Stimulated activated CD4-positive, alpha-beta T cell treated with anti-CD3 and anti-CD28 coated beads, Interleukin-4, amount 100 ng/mL, for 1 hour (primary cell): ENCODE results near the gene STK4.

Source experiments
- DNase-seq: peaks from one replicate; pipeline ENCODE4 v3.0.0-alpha.2; 2020

The STK4 gene

GRCh38 chr20:44966030-44966961, at the start of gene STK4:
STK4 (plus strand) TSS chr20:44966512; CDS start chr20:44966569, 57 bp downstream.
- DNase-seq, result peak; percentile 94

DNA sequence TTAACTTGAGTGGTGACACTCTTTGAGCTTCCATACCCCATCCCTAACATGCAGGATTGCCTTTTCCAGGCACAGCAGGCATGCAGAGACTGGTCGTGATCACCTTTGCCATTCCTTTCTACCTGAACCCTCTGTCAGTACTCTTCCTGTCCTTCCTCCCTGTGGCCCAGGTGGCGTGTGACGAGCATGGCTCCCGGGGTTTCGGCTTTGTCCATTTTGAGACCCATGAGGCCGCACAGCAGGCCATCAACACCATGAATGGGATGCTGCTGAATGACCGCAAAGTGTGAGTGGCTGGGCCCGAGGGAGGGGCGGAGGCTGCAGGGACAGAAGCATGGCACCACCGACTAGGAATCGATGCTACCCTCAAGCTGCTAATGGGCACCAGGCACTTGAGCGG, 49.7 kb upstream of the STK4 start:
- no peak for DNase-seq

- no peak for DNase-seq
Measured at GRCh38 chr20:44917399-44917798, 48.9 kb upstream of the STK4 start.

DNA sequence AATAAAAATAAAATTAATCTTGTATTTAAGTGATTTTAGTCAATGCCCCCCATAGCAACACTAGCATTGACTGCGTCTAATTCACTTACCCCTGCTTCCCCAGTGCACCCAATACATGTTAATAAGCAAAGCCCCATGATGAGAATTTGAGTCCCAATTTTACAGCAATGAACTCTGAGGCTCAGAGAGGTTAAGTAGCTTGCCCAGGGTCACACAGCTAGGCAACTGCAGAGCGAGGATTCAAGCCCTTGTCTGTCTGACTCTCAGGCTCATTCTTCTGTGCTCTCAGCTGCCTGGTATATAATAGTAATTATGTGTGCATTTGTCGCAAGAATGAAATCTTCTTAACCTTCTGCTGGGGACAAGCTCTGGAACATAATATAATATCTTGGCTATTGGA, 48.0 kb upstream of the STK4 start:
- DNase-seq, result no peak

- no peak for DNase-seq
Measured at GRCh38 chr20:44918761-44919160, 47.6 kb upstream of the STK4 start.

- no peak for DNase-seq
Measured at GRCh38 chr20:44921447-44921846, 44.9 kb upstream of the STK4 start.

GRCh38 chr20:44924541-44924940, 41.8 kb upstream of the STK4 start:
- no peak for DNase-seq

DNA sequence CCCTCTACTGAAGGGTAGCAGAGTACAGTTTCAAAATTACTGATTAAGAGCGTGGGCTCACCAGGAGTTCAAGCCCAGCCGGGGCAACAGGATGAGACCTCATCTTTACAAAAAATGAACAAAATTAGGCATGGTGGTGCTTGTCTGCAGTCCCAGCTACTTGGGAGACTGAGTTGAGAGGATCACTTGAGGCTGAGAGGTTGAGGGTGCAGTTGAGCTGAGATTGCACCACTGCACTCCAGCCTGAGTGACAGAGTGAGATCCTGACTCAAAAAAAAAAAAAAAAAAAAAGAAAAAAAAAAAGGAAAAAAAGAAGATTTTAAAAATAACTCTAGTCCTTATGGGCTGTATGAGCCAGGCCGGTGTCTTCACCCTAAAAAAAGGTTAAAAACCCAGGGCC, 37.7 kb upstream of the STK4 start:
- no peak for DNase-seq

- no peak for DNase-seq
Measured at GRCh38 chr20:44930517-44931168, 35.7 kb upstream of the STK4 start.

DNA sequence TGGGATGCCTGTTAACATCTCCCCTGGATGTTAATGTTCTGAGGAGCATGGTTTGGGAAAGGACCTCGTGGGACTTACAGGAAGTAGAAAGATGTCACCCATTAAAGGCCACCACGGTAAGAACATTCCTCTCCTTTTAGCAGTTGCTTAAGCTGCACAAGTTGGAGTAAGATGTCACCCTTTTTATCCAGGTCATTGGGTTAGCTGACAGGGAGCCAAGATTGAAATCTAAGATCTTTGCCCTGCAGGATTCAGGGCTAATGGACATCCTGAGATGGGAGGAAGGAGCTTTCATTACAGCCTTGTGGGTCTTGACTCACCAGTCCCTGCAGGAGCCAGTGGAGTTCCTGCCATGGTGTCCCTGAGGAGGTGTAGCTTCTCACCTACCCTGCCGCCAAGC, 34.4 kb upstream of the STK4 start:
- DNase-seq, result no peak

DNA sequence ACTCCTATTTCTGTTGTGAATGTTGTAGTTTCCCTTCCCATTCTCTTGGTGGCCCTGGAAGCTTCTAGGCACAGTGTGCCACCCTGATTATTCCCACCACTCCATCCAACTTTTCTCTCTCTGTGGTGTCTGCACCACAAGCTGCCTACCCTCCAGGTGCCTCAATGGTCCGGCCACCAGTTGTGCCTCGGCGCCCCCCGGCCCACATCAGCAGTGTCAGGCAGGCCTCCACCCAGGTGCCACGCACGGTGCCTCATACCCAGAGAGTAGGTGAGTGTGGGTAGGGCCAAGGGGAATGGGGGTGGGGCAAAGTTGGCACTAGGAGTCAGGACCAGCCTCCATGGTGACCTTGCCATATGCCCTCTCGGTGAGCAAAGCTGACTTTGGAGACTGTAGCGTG, 33.4 kb upstream of the STK4 start:
- no peak for DNase-seq

DNA sequence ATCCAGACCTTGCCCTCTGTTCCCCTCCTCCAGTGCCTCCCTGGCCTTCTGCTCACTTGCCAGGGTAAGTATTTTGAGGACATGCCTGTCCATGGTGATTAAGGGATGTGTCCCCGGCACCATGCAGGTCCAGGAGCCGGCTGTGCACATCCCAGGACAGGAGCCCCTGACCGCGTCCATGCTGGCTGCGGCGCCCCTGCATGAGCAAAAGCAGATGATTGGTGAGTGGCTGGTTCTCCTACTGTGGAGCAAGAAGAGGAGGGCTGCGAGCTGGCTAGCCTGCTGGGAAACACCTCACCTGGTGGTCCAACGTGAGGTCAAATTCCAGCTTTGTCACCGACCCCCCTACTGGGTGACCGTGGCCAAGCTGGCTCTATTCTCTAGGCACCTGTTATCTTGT, 29.8 kb upstream of the STK4 start:
- DNase-seq, result no peak

DNA sequence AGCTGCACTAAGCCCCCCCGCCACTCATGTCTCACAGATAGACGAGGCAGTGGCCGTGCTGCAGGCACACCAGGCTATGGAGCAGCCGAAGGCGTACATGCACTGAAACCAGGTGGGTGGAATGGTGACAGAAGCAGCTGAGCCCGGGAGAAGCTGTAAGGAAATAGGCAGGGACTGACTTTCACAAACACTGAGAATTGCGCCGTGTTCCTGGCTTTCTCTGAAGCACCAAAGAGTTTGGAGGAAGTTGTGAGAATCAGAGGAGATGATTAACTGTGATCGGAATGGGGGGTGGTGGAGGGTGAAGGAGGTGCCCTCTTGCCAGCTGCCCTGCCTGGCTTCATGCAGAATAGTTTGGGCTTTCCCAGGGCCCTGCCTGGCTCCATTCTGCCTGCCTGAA, 27.7 kb upstream of the STK4 start:
- DNase-seq, result no peak

GRCh38 chr20:44941120-44941691, 25.1 kb upstream of the STK4 start:
- no peak for DNase-seq

GRCh38 chr20:44942264-44942973, 23.9 kb upstream of the STK4 start:
- no peak for DNase-seq

- DNase-seq, result no peak
Measured at GRCh38 chr20:44943828-44944227, 22.5 kb upstream of the STK4 start.

- DNase-seq, result no peak
Measured at GRCh38 chr20:44945261-44945660, 21.1 kb upstream of the STK4 start.

DNA sequence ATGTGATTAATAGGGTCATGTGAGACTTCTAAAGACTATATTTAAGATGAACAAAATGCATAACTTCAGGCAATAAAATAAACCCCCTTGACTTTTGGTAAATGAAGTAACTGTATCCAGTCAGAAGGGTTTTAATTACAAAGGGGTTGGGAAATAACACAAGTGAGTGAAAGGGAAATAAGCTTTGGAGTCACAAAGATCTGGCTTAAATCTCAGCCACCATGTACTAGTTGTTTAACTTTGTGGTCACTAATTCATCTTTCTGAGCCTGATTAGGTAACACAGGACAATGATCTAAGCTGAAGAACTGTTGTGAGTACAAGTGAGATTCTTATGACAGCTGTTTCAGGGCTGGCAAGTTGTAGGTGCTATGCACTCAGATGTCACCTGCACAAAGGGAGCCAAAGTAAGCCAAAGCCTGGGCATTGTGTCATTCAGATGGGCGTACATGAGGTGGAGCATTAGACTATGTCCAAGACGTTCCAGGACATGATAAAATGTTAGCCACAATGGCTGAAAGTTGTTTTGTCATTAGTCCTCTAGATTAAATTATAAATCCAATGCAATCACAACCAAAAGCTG, 19.9 kb upstream of the STK4 start:
- DNase-seq, result no peak

- DNase-seq, result no peak
Measured at GRCh38 chr20:44948107-44948506, 18.2 kb upstream of the STK4 start.

GRCh38 chr20:44948513-44948912, 17.8 kb upstream of the STK4 start:
- no peak for DNase-seq

DNA sequence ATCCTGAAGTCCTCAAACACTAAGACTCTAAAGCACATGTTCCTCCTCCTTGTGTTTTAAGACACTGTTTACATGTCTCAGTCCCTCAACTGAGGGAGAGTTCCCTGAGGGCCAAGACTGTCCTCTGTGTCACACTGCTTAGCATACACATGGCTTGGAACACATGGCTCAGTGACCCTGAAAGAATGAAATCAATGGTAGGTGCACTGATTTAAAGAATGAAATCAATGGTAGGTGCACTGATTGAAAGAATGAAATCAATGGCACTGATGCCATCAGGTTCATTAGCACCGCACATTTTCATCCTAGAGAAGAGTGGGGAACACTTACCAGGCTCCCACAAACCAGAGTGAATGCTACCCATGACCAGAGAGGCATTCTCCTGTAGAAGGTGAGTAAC, 15.9 kb upstream of the STK4 start:
- no peak for DNase-seq

DNA sequence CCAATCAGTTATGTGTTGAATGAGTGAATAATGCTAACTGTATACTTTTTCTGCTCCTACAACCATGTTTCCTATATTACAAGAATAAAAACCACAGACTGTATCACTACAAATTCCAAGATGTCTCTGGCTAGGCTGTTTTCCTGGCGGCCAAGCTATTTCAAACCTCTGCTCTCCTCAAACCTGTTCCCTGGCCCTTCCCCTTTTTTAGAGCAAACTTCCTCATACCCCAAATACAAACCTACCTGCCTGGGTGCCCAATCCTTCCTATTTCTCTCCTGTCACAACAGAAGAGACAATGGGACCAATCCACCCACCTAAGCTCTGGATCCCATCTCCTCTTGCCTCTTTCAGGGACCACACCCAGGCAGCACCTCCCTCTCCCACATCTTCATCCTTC, 13.6 kb upstream of the STK4 start:
- DNase-seq, result no peak

DNA sequence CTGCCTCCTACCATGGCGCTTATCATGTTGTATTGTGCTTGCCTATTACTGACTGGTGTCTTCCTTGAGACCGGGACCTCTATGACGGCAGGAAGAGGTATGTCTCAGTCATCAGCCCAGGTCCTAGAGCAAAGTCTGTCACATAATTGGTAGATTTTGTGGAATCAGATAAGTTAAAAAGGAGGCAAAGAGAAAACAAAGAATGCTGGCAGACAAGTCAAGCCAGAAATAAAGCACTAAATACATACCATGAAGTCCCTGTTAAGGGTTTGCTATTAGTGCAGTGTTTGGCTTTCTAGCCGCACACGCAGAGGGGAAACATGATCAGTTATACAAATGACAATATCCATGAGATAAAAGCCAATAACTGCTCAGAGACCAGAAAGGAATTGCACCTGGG, 12.1 kb upstream of the STK4 start:
- no peak for DNase-seq
